ENCODE results near the gene STMN1.

- peak in 2 of 6 experiments; percentile 18 to 20 for TF ChIP-seq CTCF (IDR thresholded peaks at IDR 0.05)
- TF ChIP-seq POLR2A (IDR thresholded peaks at IDR 0.05) = peak; percentile 35 to 63
Observed at GRCh38 chr1:25890239-25891034, 15.8 kb downstream of the STMN1 start.
